Thyroid gland (tissue), 4 donors: ENCODE measurements around the gene DIP2B.

Experiments
- POLR2A ChIP-seq, 2 donors: fragments of 450-650 bp; IDR thresholded peaks; one replicate each; pipeline ENCODE4 v1.6.1; 2017; ENCODE audit warnings: antibody characterized with exemption in 2 of 2, mild to moderate bottlenecking in 2 of 2, moderate library complexity in 1 of 2
- TF ChIP-seq, protein P1 (sequence below), 6 experiments: fragments of 200-600 bp in 3 of 6; fragments of 450-650 bp in 3 of 6; sonication (generic) in 3 of 6; IDR thresholded peaks; one replicate each; pipeline ENCODE4 v1.5.1; 2016 to 2019; ENCODE audit warnings: antibody characterized with exemption in 6 of 6, mild to moderate bottlenecking in 2 of 6, inconsistent platforms in 1 of 6, moderate library complexity in 1 of 6

DNA sequence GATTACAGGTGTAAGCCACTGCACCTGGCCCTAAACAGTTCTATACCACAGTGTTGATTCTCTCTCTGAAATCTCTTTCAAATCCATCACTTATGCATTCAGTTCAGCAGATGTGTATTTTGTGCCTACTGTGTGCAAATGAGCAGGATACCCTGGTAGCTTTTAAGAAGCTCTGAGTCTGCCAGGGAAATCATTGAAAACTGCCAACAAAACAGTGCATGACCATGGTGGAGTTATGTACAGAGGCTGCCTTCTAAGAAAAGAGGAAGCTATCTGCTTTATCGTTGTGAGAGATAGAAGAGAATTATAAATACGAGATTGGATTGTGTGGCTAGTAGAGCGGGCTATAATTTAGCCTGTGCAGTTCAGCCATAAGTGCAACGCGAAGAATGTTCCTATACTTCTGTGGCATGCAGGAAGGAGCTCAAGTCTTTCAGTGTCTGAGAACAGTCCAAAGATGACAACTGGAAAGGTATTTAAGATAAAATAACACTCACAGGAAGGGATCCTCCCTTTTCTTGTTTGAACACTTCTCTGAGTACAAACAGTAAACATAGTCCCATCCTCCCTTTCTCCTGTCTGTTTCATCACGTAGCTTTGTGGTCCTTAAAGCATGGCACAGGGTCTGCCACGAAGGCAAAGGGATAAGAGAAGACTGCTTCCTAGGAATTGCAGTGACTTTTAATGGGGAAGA lies 4.3 kb downstream of the DIP2B start:
- TF ChIP-seq, protein P1, sequence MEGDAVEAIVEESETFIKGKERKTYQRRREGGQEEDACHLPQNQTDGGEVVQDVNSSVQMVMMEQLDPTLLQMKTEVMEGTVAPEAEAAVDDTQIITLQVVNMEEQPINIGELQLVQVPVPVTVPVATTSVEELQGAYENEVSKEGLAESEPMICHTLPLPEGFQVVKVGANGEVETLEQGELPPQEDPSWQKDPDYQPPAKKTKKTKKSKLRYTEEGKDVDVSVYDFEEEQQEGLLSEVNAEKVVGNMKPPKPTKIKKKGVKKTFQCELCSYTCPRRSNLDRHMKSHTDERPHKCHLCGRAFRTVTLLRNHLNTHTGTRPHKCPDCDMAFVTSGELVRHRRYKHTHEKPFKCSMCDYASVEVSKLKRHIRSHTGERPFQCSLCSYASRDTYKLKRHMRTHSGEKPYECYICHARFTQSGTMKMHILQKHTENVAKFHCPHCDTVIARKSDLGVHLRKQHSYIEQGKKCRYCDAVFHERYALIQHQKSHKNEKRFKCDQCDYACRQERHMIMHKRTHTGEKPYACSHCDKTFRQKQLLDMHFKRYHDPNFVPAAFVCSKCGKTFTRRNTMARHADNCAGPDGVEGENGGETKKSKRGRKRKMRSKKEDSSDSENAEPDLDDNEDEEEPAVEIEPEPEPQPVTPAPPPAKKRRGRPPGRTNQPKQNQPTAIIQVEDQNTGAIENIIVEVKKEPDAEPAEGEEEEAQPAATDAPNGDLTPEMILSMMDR (IDR thresholded peaks at IDR 0.05) = no peak
- TF ChIP-seq POLR2A (IDR thresholded peaks at IDR 0.05) = no peak
